Lung (tissue), 12 donors: ENCODE results near the gene EFNA1. TPM values are rescaled to one million over a fixed set of nuclear protein-coding genes. Genes with fewer than 3 reads are reported as not detected.

Experiments
- ATAC-seq: fragments of 200-7000 bp; cut with Tn5 transposase; one replicate; pipeline ENCODE4 v1.9.1; 2020; ENCODE audit warnings: moderate number of reproducible peaks; ENCODE audit not compliant: insufficient read depth, low FRiP score
- DNase-seq, 3 donors: peaks; one replicate each; pipeline ENCODE4 v3.0.0-alpha.2; 2013 to 2017
- H3K27ac ChIP-seq, 2 donors: one replicate each; pipeline ENCODE4 v1.5.1; 2013; ENCODE audit warnings: mild to moderate bottlenecking in 2 of 2, moderate library complexity in 2 of 2, control low read depth in 1 of 2, inconsistent platforms in 1 of 2, low read depth in 1 of 2, low read length in 1 of 2
- H3K27me3 ChIP-seq, 3 donors: one replicate each; pipeline ENCODE4 v1.5.1; 2013; ENCODE audit warnings: low read length in 2 of 3; ENCODE audit not compliant: control insufficient read depth in 3 of 3, insufficient read depth in 3 of 3
- H3K36me3 ChIP-seq, 4 donors: one replicate each; pipeline ENCODE4 v1.5.1; 2013; ENCODE audit warnings: low read length in 4 of 4, mild to moderate bottlenecking in 1 of 4, moderate library complexity in 1 of 4; ENCODE audit not compliant: control insufficient read depth in 4 of 4, insufficient read depth in 4 of 4
- H3K4me1 ChIP-seq, 5 donors: one replicate each; pipeline ENCODE4 v1.5.1; 2013; ENCODE audit warnings: low read length in 5 of 5, mild to moderate bottlenecking in 2 of 5, moderate library complexity in 1 of 5; ENCODE audit not compliant: control insufficient read depth in 5 of 5, insufficient read depth in 5 of 5
- H3K4me3 ChIP-seq: one replicate; pipeline ENCODE4 v1.5.1; 2013; ENCODE audit warnings: mild to moderate bottlenecking, control low read depth, moderate library complexity
- H3K9ac ChIP-seq, 2 donors: one replicate each; pipeline ENCODE4 v1.5.1; 2013; ENCODE audit warnings: low read length in 2 of 2, control low read depth in 1 of 2; ENCODE audit not compliant: insufficient read depth in 1 of 2
- H3K9me3 ChIP-seq, 4 donors: one replicate each; pipeline ENCODE4 v1.5.1; 2013; ENCODE audit warnings: low read length in 3 of 4, mild to moderate bottlenecking in 1 of 4, moderate library complexity in 1 of 4; ENCODE audit not compliant: control insufficient read depth in 4 of 4, insufficient read depth in 3 of 4
- CTCF ChIP-seq: IDR thresholded peaks from 2 replicates; pipeline ENCODE4 v1.5.1; 2012; ENCODE audit warnings: mild to moderate bottlenecking; ENCODE audit errors: control extremely low read depth, extremely low read depth
- WGBS, 2 donors: extraction: QIAGEN DNeasy Blood & Tissue Kit; methylation state at CpG; one replicate each; pipeline ENCODE4 v1.1.7; 2013; 5-methylcytosine and 5-hydroxymethylcytosine counted together
- polyA plus RNA-seq, 2 donors: library from polyadenylated mRNA; stranded (reverse); fragments of 200-250 nt; gene quantifications; one replicate each; pipeline ENCODE4 v1.2.1, GENCODE V29; 2013
- total RNA-seq, 2 donors: library from RNA; depleted of rRNA in 1 of 2; stranded (reverse); fragments of >200 nt in 1 of 2; gene quantifications; one replicate each; pipeline ENCODE4 v1.2.1, GENCODE V29; 2014 to 2021
- donor health status: control.
- donor health status: control.
- donor health status: Bipolar disorder and iron deficiency.
- donor health status: healthy.
- donor health status: DM: yes; HTN: yes; CAD: no.

The EFNA1 gene
- total and polyA plus RNA-seq, 4 donors: 111 to 202 (median 168) TPM

- Histone ChIP-seq H3K27ac (peak overlapping the region in 1 of 2 donors; percentile 57), H3K36me3 (no peaks in the 10 kb centered on the region), H3K4me3 (no peak overlapping the region), H3K9ac (no peak overlapping the region), H3K9me3 (peaks cover 0 to 2% (median 0%) of the 10 kb centered on the region in 4 donors), H3K27me3 (no peaks in the 10 kb centered on the region), H3K4me1 (peaks cover 0 to 22% (median 3%) of the 10 kb centered on the region in 5 donors)
- 95% methylated on average over 9 of the region's 9 CpGs for WGBS, 2 donors
- DNase-seq: no peak
- ATAC-seq: no peak
- no peak for TF ChIP-seq CTCF
These were observed 50.2 kb downstream of the EFNA1 start for GRCh38 chr1:155177918-155178281.

- TF ChIP-seq CTCF: no peak
- Histone ChIP-seq H3K27me3 (no peaks in the 10 kb centered on the region), H3K27ac (no peak overlapping the region), H3K9me3 (peaks cover 0 to 2% (median 0%) of the 10 kb centered on the region in 4 donors), H3K4me1 (peaks cover 0 to 22% (median 3%) of the 10 kb centered on the region in 5 donors), H3K9ac (no peak overlapping the region), H3K36me3 (no peaks in the 10 kb centered on the region), H3K4me3 (no peak overlapping the region)
- no peak for DNase-seq
- 77 to 79% methylated on average over 27 to 30 of the region's 30 CpGs for WGBS, 2 donors
- ATAC-seq: no peak
These were observed 50.9 kb downstream of the EFNA1 start for GRCh38 chr1:155178441-155179111.

- H3K4me3 ChIP-seq: no peak overlapping the region
- 93 to 94% methylated on average over 31 of the region's 31 CpGs for WGBS, 2 donors
- ATAC-seq (no peak), DNase-seq (no peak)
- TF ChIP-seq CTCF: no peak
- no peaks in the 10 kb centered on the region for H3K27me3 ChIP-seq
- no peak overlapping the region for H3K9ac ChIP-seq
- peaks cover 0 to 22% (median 0%) of the 10 kb centered on the region in 5 donors for H3K4me1 ChIP-seq
- H3K27ac ChIP-seq: no peak overlapping the region
- H3K9me3 ChIP-seq: peaks cover 0 to 2% (median 0%) of the 10 kb centered on the region in 4 donors
- no peaks in the 10 kb centered on the region for H3K36me3 ChIP-seq
These were observed 51.7 kb downstream of the EFNA1 start for GRCh38 chr1:155179112-155180031.
